Fibroblast of lung (primary cell): ENCODE measurements around the gene RFX2. TPM values are rescaled to one million over a fixed set of nuclear protein-coding genes. Genes with fewer than 3 reads are reported as not detected.

Experiments
- DNase-seq, 2 donors: peaks; one replicate each; pipeline versions ENCODE4 v3.0.0 to v3.0.0-alpha.2; 2010; ENCODE audit warnings: low read depth in 2 of 2
- H2AFZ ChIP-seq: 2 replicates; pipeline ENCODE4 v1.5.1; 2012; ENCODE audit warnings: low read length, control low read depth, inconsistent platforms
- H3K27ac ChIP-seq: 2 replicates; pipeline ENCODE4 v1.5.1; 2011; ENCODE audit warnings: low read length, control low read depth; ENCODE audit not compliant: insufficient read depth
- H3K27me3 ChIP-seq: 2 replicates; pipeline ENCODE4 v1.5.1; 2011; ENCODE audit warnings: mild to moderate bottlenecking, low read length; ENCODE audit not compliant: control insufficient read depth, insufficient read depth
- H3K36me3 ChIP-seq: 2 replicates; pipeline ENCODE4 v1.5.1; 2011; ENCODE audit warnings: low read length; ENCODE audit not compliant: control insufficient read depth, insufficient read depth
- H3K4me1 ChIP-seq: 2 replicates; pipeline ENCODE4 v1.5.1; 2011; ENCODE audit warnings: low read length; ENCODE audit not compliant: control insufficient read depth, insufficient read depth; ENCODE audit errors: extremely low read depth
- H3K4me2 ChIP-seq: 2 replicates; pipeline ENCODE4 v1.5.1; 2011; ENCODE audit warnings: low read length, control low read depth; ENCODE audit not compliant: insufficient read depth; ENCODE audit errors: extremely low read depth
- H3K4me3 ChIP-seq, 4 experiments: fragments of 200-600 bp in 1 of 4; sonication (generic) in 1 of 4; replicated peaks in 1 of 4; 2 replicates each; pipeline ENCODE4 v1.5.1; 2011 to 2016; ENCODE audit warnings: low read length in 4 of 4, low read depth in 3 of 4, mild to moderate bottlenecking in 3 of 4, control low read depth in 2 of 4, inconsistent platforms in 1 of 4, mixed read lengths in 1 of 4; ENCODE audit not compliant: insufficient read depth in 1 of 4; ENCODE audit errors: control extremely low read depth in 1 of 4
- H3K79me2 ChIP-seq: 2 replicates; pipeline ENCODE4 v1.5.1; 2012; ENCODE audit warnings: mild to moderate bottlenecking, low read length, inconsistent platforms; ENCODE audit not compliant: control insufficient read depth, insufficient read depth
- H3K9ac ChIP-seq: 2 replicates; pipeline ENCODE4 v1.5.1; 2011; ENCODE audit warnings: mild to moderate bottlenecking, low read length, control low read depth; ENCODE audit not compliant: insufficient read depth
- H3K9me3 ChIP-seq: 2 replicates; pipeline ENCODE4 v1.5.1; 2012; ENCODE audit warnings: low read depth, low read length; ENCODE audit not compliant: control insufficient read depth, insufficient read depth
- H4K20me1 ChIP-seq: 2 replicates; pipeline ENCODE4 v1.5.1; 2011; ENCODE audit warnings: low read length; ENCODE audit not compliant: control insufficient read depth, insufficient read depth; ENCODE audit errors: extremely low read depth
- EZH2 ChIP-seq: IDR thresholded peaks from 2 replicates; pipeline ENCODE4 v1.5.1; 2012; ENCODE audit warnings: low read length, control low read depth, mild to moderate bottlenecking; ENCODE audit errors: missing control alignments
- polyA plus RNA-seq, 2 donors: library from polyadenylated mRNA; depleted of rRNA in 1 of 2; stranded (reverse) in 1 of 2; unstranded in 1 of 2; fragments of >200 nt; gene quantifications; 2 replicates each; pipeline ENCODE4 v1.2.1, GENCODE V29; 2011 to 2012; ENCODE audit warnings: missing spikeins in 1 of 2
- total RNA-seq: library from RNA; depleted of rRNA; stranded (reverse); fragments of >200 nt; gene quantifications from 2 replicates; pipeline ENCODE4 v1.2.1, GENCODE V29; 2014
- TF ChIP-seq, protein P1 (sequence below), 2 donors: IDR thresholded peaks in 1 of 2; conservative IDR thresholded peaks in 1 of 2; 1 replicate in 1 of 2; 2 replicates in 1 of 2; pipeline ENCODE4 v1.5.1; 2011 to 2012; ENCODE audit warnings: low read length in 2 of 2, control low read depth in 1 of 2, inconsistent platforms in 1 of 2, low read depth in 1 of 2, mild to moderate bottlenecking in 1 of 2

RFX2 gene
- total and polyA plus RNA-seq, 2 donors (not counting 1 experiment from before 2014, with no cell fraction given): 2.5 to 9.6 TPM

DNA sequence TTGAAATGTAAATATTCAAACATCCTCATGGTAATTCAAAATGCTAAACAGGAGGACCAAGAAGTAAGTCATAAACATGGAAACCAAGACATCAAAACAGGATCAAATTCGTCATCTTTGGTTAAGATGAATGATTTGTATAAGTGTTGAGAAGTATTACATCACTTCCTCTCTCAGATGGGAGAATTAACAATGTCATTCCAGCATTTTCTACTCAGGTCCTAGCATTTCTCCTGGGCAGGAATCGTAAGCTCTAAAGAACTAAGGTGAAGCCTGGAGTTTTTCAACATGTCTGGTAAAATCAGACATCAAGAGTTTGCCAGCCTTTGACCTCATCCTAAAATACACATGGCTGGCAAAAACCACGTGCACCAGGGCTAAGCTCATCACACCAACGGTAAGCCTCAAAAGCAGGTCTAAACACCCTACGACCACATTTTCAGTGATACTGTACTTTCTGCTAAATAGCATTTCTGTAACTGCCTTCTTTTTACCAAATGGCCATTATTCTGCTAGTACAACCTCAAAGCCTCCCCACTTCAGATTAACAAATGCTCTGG is 157.2 kb downstream of the RFX2 start:
- Histone ChIP-seq H3K9ac (no peak overlapping the region), H3K27ac (peak overlapping the region; percentile 79), H3K27me3 (no peaks in the 10 kb centered on the region), H3K79me2 (peaks cover 71% of the 10 kb centered on the region), H2AFZ (no peak overlapping the region), H3K9me3 (no peaks in the 10 kb centered on the region), H3K4me3 (no peak overlapping the region), H4K20me1 (no peaks in the 10 kb centered on the region), H3K4me2 (peak overlapping the region; percentile 16), H3K36me3 (peaks cover 3% of the 10 kb centered on the region), H3K4me1 (peaks cover 29% of the 10 kb centered on the region)
- TF ChIP-seq EZH2: no peak
- TF ChIP-seq, protein P1, sequence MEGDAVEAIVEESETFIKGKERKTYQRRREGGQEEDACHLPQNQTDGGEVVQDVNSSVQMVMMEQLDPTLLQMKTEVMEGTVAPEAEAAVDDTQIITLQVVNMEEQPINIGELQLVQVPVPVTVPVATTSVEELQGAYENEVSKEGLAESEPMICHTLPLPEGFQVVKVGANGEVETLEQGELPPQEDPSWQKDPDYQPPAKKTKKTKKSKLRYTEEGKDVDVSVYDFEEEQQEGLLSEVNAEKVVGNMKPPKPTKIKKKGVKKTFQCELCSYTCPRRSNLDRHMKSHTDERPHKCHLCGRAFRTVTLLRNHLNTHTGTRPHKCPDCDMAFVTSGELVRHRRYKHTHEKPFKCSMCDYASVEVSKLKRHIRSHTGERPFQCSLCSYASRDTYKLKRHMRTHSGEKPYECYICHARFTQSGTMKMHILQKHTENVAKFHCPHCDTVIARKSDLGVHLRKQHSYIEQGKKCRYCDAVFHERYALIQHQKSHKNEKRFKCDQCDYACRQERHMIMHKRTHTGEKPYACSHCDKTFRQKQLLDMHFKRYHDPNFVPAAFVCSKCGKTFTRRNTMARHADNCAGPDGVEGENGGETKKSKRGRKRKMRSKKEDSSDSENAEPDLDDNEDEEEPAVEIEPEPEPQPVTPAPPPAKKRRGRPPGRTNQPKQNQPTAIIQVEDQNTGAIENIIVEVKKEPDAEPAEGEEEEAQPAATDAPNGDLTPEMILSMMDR (conservative IDR thresholded peaks at IDR 0.05 in 1 of 2, IDR thresholded peaks at IDR 0.05 in 1 of 2; ENCODE audit: low read depth in 1 of 2, low read length in 2 of 2): no peak
- DNase-seq: peak; percentile 44 to 45

DNA sequence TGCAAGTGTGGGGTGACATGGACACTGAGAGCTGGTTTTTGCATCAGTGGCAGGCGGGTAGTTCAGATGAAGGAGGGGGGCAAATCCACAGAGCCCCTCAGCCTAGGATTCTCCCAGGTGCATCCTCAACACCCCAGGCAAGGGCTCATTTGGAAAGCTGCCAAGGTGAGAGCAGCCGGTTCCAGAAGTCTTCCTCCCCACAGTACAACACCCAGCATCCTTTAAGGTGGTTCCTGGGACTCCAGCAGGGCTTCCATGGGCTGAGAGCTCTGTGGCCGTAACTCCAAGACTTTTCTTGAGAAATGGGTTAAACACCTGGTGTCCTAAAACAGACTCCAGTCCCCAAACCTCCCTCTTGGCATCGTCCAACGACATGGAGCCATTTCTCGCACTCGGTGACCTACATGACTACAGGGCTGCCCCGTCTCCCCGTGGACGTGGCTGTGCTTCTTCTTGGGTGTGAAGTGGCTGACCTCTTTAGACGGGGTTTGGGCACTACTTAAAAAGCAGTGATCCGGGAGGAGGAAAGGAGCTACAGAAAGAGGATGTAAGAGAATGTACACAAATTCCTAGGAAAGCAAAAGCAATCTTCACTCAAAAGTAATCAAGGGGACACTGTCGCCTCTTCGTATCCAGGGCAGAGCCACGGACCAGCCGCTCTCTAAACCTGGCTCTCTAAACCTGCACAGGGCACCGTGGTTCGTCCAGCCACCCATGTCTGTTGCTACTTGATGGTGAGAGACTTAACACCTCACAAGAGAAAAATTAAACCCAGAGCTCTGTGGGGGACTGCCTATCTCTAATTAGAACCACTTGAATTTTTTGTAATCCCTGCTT is 157.9 kb downstream of the RFX2 start:
- no peak overlapping the region for H3K9ac ChIP-seq
- no peak overlapping the region for H3K4me3 ChIP-seq

DNA sequence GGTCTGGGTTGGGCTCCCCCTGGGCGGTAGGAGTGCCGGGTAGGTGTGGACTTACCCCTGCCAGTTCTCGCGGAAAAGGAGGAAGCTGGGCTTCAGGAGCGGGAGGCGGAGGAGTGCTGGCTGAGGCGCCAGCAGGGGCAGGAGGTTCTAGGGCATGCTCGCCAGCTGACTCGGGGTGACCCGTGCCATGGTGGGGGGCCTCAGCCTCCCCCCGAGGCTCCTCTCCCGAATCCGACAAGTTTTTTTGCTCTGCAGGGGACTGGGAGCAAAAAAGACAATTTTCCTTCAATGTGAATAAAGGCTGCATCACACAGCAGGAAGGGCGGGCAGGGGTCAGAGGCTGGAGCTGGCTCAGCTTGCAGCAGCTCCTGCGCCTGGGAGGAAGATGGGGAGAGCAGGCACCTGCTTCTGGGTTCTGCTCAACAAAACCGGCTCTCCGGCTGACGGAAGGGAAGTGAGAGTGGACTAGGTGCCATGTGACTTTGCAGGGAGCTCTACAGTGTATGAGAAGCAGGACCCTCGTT is 158.9 kb downstream of the RFX2 start:
- no peak overlapping the region for H3K9ac ChIP-seq
- peaks cover 62% of the 10 kb centered on the region for H3K79me2 ChIP-seq
- H3K27me3 ChIP-seq: no peaks in the 10 kb centered on the region
- no peak overlapping the region for H3K4me3 ChIP-seq
- no peaks in the 10 kb centered on the region for H3K9me3 ChIP-seq
- peaks cover 31% of the 10 kb centered on the region for H3K4me1 ChIP-seq
- H3K4me2 ChIP-seq: no peak overlapping the region
- TF ChIP-seq, protein P1 (conservative IDR thresholded peaks at IDR 0.05 in 1 of 2, IDR thresholded peaks at IDR 0.05 in 1 of 2; ENCODE audit: low read depth in 1 of 2, low read length in 2 of 2): no peak
- TF ChIP-seq EZH2: no peak
- H3K27ac ChIP-seq: no peak overlapping the region
- no peak for DNase-seq
- H2AFZ ChIP-seq: no peak overlapping the region
- H3K36me3 ChIP-seq: peaks cover 3% of the 10 kb centered on the region
- H4K20me1 ChIP-seq: no peaks in the 10 kb centered on the region

More for the DNA sequence above, 157.9 kb downstream of the RFX2 start:
- H3K36me3 ChIP-seq: peaks cover 3% of the 10 kb centered on the region
- H3K4me2 ChIP-seq: no peak overlapping the region
- no peak overlapping the region for H2AFZ ChIP-seq
- no peaks in the 10 kb centered on the region for H3K27me3 ChIP-seq
- no peak for DNase-seq
- peaks cover 67% of the 10 kb centered on the region for H3K79me2 ChIP-seq
- H4K20me1 ChIP-seq: no peaks in the 10 kb centered on the region
- peaks cover 31% of the 10 kb centered on the region for H3K4me1 ChIP-seq
- peak overlapping the region; percentile 79 for H3K27ac ChIP-seq
- H3K9me3 ChIP-seq: no peaks in the 10 kb centered on the region
- TF ChIP-seq, protein P1 (conservative IDR thresholded peaks at IDR 0.05 in 1 of 2, IDR thresholded peaks at IDR 0.05 in 1 of 2; ENCODE audit: low read depth in 1 of 2, low read length in 2 of 2): no peak
- TF ChIP-seq EZH2: no peak
